ENCODE measurements around the gene PSKH1. TPM values are rescaled to one million over a fixed set of nuclear protein-coding genes. Genes with fewer than 3 reads are reported as not detected.
A peak's percentile ranks its signal among the peaks of the same experiment; 100 is the strongest.

Gene PSKH1
- total and polyA plus RNA-seq, 4 donors = 11.8 to 32.9 (median 21.2) TPM

- Histone ChIP-seq H3K4me1 (ENCODE audit: control insufficient read depth in 5 of 5, insufficient read depth in 5 of 5, low read length in 5 of 5) (peaks cover 7 to 16% (median 8%) of the 10 kb centered on the region in 5 donors), H3K9ac (ENCODE audit: insufficient read depth in 1 of 2, low read length in 2 of 2) (no peak overlapping the region), H3K27ac (ENCODE audit: low read depth in 1 of 2, low read length in 1 of 2) (peak overlapping the region in 1 of 2 donors; percentile 8), H3K9me3 (ENCODE audit: control insufficient read depth in 4 of 4, insufficient read depth in 3 of 4, low read length in 3 of 4) (no peaks in the 10 kb centered on the region), H3K36me3 (ENCODE audit: control insufficient read depth in 4 of 4, insufficient read depth in 4 of 4, low read length in 4 of 4) (peaks cover 0 to 3% (median 3%) of the 10 kb centered on the region in 4 donors), H3K27me3 (ENCODE audit: control insufficient read depth in 3 of 3, insufficient read depth in 3 of 3, low read length in 2 of 3) (no peaks in the 10 kb centered on the region), H3K4me3 (no peak overlapping the region)
- ATAC-seq (ENCODE audit: insufficient read depth, low FRiP score) (no peak), DNase-seq (no peak)
- TF ChIP-seq CTCF (IDR thresholded peaks at IDR 0.05; ENCODE audit: control extremely low read depth, extremely low read depth) = no peak
- WGBS, 2 donors = 64 to 73% methylated on average over 3 of the region's 3 CpGs
Measured at GRCh38 chr16:67897231-67897630, 4.2 kb downstream of the PSKH1 start.

GRCh38 chr16:67901734-67902133 is 8.7 kb downstream of the PSKH1 start:
- Histone ChIP-seq H3K4me3 (no peak overlapping the region), H3K4me1 (ENCODE audit: control insufficient read depth in 5 of 5, insufficient read depth in 5 of 5, low read length in 5 of 5) (peaks cover 0 to 6% (median 0%) of the 10 kb centered on the region in 5 donors), H3K27me3 (ENCODE audit: control insufficient read depth in 3 of 3, insufficient read depth in 3 of 3, low read length in 2 of 3) (no peaks in the 10 kb centered on the region), H3K9me3 (ENCODE audit: control insufficient read depth in 4 of 4, insufficient read depth in 3 of 4, low read length in 3 of 4) (no peaks in the 10 kb centered on the region), H3K9ac (ENCODE audit: insufficient read depth in 1 of 2, low read length in 2 of 2) (no peak overlapping the region), H3K27ac (ENCODE audit: low read depth in 1 of 2, low read length in 1 of 2) (no peak overlapping the region), H3K36me3 (ENCODE audit: control insufficient read depth in 4 of 4, insufficient read depth in 4 of 4, low read length in 4 of 4) (peaks cover 0 to 10% (median 4%) of the 10 kb centered on the region in 4 donors)
- 90 to 97% methylated on average over 5 of the region's 5 CpGs for WGBS, 2 donors
- no peak for TF ChIP-seq CTCF (IDR thresholded peaks at IDR 0.05; ENCODE audit: control extremely low read depth, extremely low read depth)
- DNase-seq (no peak), ATAC-seq (ENCODE audit: insufficient read depth, low FRiP score) (no peak)

GRCh38 chr16:67902831-67903230 is 9.8 kb downstream of the PSKH1 start:
- Histone ChIP-seq H3K4me1 (ENCODE audit: control insufficient read depth in 5 of 5, insufficient read depth in 5 of 5, low read length in 5 of 5) (peaks cover 0 to 2% (median 0%) of the 10 kb centered on the region in 5 donors), H3K27ac (ENCODE audit: low read depth in 1 of 2, low read length in 1 of 2) (peak overlapping the region in 1 of 2 donors; percentile 37), H3K36me3 (ENCODE audit: control insufficient read depth in 4 of 4, insufficient read depth in 4 of 4, low read length in 4 of 4) (peaks cover 0 to 10% (median 4%) of the 10 kb centered on the region in 4 donors), H3K9ac (ENCODE audit: insufficient read depth in 1 of 2, low read length in 2 of 2) (no peak overlapping the region), H3K4me3 (no peak overlapping the region), H3K27me3 (ENCODE audit: control insufficient read depth in 3 of 3, insufficient read depth in 3 of 3, low read length in 2 of 3) (no peaks in the 10 kb centered on the region), H3K9me3 (ENCODE audit: control insufficient read depth in 4 of 4, insufficient read depth in 3 of 4, low read length in 3 of 4) (no peaks in the 10 kb centered on the region)
- no peak for DNase-seq
- 75 to 82% methylated on average over 4 of the region's 4 CpGs for WGBS, 2 donors
- ATAC-seq (ENCODE audit: insufficient read depth, low FRiP score) = no peak
- TF ChIP-seq CTCF (IDR thresholded peaks at IDR 0.05; ENCODE audit: control extremely low read depth, extremely low read depth) = no peak

Data from lung (tissue), 12 donors.